ENCODE results near the gene B4GALNT4. TPM values are rescaled to one million over a fixed set of nuclear protein-coding genes. Genes with fewer than 3 reads are reported as not detected.
A peak's percentile ranks its signal among the peaks of the same experiment; 100 is the strongest.
"Not testable (repeated sequence)": the region's sequence is repeated elsewhere in the genome, so short reads cannot be mapped to it uniquely, and the experiment has no call there.

Gene B4GALNT4
- total RNA-seq, 1 donor from 2014 or later: 1.5 TPM

- TF ChIP-seq CTCF (IDR thresholded peaks at IDR 0.05; ENCODE audit: borderline replicate concordance): no peak
- Histone ChIP-seq H3K27me3 (ENCODE audit: low read depth) (peaks cover 7% of the 10 kb centered on the region), H3K4me3 (no peak overlapping the region), H3K4me1 (peaks cover 35% of the 10 kb centered on the region), H3K27ac (replicated peaks) (no peak overlapping the region), H3K36me3 (no peaks in the 10 kb centered on the region), H3K9me3 (replicated peaks) (no peaks in the 10 kb centered on the region)
- intact Hi-C loops (cut with micrococcal nuclease): no loop called here
- no peak for DNase-seq
Measured at GRCh38 chr11:330694-331357, 38.5 kb upstream of the B4GALNT4 start.

DNA sequence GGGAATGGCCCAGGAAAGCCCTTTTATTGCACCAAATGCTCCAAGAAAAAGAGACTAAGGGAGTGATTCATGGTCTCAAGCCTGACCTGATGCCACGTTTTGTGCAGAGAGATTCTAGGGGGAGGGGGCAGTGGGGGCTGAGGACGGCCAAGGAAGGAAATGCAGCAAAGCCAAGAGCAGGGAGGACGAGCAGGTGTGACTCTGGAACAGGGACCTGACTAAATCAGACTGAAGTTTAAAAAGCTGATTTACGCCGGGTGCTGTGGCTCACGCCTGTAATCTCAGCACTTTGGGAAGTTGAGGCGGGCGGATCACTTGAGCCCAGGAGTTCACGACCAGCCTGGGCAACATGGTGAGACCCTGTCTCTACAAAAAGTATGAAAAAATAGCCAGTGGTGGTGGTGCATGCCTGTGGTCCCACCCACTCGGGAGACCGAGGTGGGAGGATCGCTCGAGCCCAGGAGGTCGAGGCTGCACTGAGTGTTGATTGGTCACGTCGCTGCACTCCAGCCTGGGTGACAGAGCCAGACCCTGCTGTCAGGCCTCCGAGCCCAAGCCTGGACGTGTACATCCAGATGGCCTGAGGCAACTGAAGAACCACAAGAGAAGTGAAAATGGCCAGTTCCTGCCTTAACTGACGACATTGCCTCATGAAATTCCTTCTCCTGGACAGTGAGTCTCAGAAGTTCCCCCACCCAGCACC lies 37.8 kb upstream of the B4GALNT4 start:
- H3K9me3 ChIP-seq (replicated peaks): no peaks in the 10 kb centered on the region
- no peak overlapping the region for H3K4me3 ChIP-seq
- H3K27me3 ChIP-seq (ENCODE audit: low read depth): peaks cover 7% of the 10 kb centered on the region
- DNase-seq: no peak
- intact Hi-C loops (cut with micrococcal nuclease): no loop called here
- H3K36me3 ChIP-seq: no peaks in the 10 kb centered on the region
- no peak for TF ChIP-seq CTCF (IDR thresholded peaks at IDR 0.05; ENCODE audit: borderline replicate concordance)
- no peak overlapping the region for H3K27ac ChIP-seq (replicated peaks)
- peaks cover 35% of the 10 kb centered on the region for H3K4me1 ChIP-seq

GRCh38 chr11:332651-333480 lies 36.4 kb upstream of the B4GALNT4 start:
- no peaks in the 10 kb centered on the region for H3K36me3 ChIP-seq
- intact Hi-C loops (cut with micrococcal nuclease): no loop called here
- no peaks in the 10 kb centered on the region for H3K27me3 ChIP-seq (ENCODE audit: low read depth)
- H3K27ac ChIP-seq (replicated peaks): no peak overlapping the region
- DNase-seq: no peak
- no peaks in the 10 kb centered on the region for H3K9me3 ChIP-seq (replicated peaks)
- no peak for TF ChIP-seq CTCF (IDR thresholded peaks at IDR 0.05; ENCODE audit: borderline replicate concordance)
- no peak overlapping the region for H3K4me3 ChIP-seq
- H3K4me1 ChIP-seq: peaks cover 29% of the 10 kb centered on the region

DNA sequence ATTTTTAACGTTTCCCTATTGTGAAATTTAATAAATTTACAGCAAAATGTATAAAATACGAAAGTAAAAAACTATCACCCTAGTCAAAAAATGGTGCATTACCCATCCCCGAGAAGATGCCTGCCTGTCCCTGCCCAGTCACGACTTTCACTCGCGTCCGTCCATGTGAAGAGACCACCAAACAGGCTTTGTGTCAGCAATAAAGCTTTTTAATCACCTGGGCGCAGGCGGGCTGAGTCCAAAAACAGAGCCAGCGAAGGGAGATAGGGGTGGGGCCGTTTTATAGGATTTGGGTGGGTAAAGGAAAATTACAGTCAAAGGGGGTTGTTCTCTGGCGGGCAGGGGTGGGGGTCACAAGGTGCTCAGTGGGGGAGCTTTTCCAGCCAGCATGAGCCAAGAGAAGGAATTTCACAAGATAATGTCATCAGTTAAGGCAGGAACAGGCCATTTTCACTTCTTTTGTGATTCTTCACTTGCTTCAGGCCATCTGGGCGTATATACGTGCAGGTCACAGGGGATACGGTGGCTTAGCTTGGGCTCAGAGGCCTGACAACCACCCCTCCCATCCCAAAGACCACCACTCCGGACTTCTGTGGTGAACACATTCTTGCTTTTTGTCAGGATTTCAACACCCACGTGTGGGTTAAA lies 35.6 kb upstream of the B4GALNT4 start:
- H3K27ac ChIP-seq (replicated peaks): peak overlapping the region; percentile 84
- H3K36me3 ChIP-seq; DNase-seq; intact Hi-C loops (cut with micrococcal nuclease); H3K27me3 ChIP-seq (ENCODE audit: low read depth); H3K9me3 ChIP-seq (replicated peaks); H3K4me3 ChIP-seq: not testable (repeated sequence)
- peaks cover 24% of the 10 kb centered on the region for H3K4me1 ChIP-seq

DNA sequence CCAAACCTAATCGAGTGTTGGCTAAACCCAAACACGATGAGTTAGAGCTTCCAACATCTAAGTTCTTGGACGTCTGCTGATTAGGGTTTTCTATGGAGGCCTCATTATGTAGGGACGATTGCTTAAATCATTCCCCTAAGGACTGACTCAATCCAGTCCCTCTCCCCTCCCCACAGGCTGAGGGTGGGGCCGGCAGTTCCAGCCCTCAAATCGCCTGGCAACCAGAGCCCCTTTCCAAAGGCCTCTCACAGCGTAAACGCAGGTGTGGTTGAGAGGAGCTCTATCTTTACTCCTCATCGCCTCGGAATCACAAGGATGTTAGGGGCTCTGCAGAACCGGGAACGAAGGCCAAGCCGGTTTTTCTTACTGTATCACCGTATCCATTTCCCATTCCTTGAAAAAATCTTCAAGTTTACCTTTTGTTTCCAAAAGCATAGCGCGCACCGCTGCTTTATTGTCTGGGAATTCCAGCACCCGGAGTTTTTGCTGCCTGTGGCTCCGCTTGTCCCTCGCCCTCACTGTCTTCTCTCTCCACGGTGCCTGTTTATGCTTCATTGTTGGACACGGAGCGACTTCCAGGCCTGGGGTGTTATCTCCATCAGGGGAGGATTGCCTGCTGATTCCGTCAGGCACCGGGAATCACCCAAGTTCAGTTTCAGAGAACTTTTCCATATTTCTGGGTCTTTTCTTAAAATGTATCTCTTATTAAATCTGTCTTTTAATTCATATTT lies 34.9 kb upstream of the B4GALNT4 start:
- no peaks in the 10 kb centered on the region for H3K27me3 ChIP-seq (ENCODE audit: low read depth)
- H3K4me3 ChIP-seq: peak overlapping the region; percentile 26
- no peaks in the 10 kb centered on the region for H3K36me3 ChIP-seq
- no peaks in the 10 kb centered on the region for H3K9me3 ChIP-seq (replicated peaks)
- peaks cover 24% of the 10 kb centered on the region for H3K4me1 ChIP-seq
- peak overlapping the region; percentile 84 for H3K27ac ChIP-seq (replicated peaks)
- no peak for TF ChIP-seq CTCF (IDR thresholded peaks at IDR 0.05; ENCODE audit: borderline replicate concordance)
- intact Hi-C loops (cut with micrococcal nuclease): no loop called here
- no peak for DNase-seq
